IMR-90 (cell line): ENCODE measurements around the gene BTBD2. TPM values are rescaled to one million over a fixed set of nuclear protein-coding genes. Genes with fewer than 3 reads are reported as not detected.

ENCODE experiments used
- ATAC-seq: fragments of 200-7000 bp; cut with Tn5 transposase; 2 replicates; pipeline ENCODE4 v1.9.1; 2020; ENCODE audit warnings: low read depth, mild to moderate bottlenecking, moderate library complexity
- BruUV-seq: library from RNA; stranded (reverse); fragments of 400-500 nt; replicated peaks from 2 replicates; lab custom pipeline; 2021; lab: Mats Ljungman, UMichigan
- CTCF ChIA-PET: fragments of 300-600 bp; formaldehyde crosslinking; extraction: SDS; loops from one replicate; lab custom pipeline; 2021; ENCODE audit warnings: antibody characterized with exemption; lab: Yijun Ruan, JAX
- POLR2A ChIA-PET: fragments of 300-600 bp; sonication (Branson Sonifier 250); formaldehyde crosslinking; loops from one replicate; lab custom pipeline; 2022; ENCODE audit warnings: antibody characterized with exemption; ENCODE audit not compliant: unreplicated experiment; lab: Charles Lee
- DNase-seq: peaks from one replicate; pipeline ENCODE4 v3.0.0; 2013
- H2AFZ ChIP-seq: replicated peaks from 2 replicates; pipeline ENCODE3; 2013; ENCODE audit warnings: low read length, mild to moderate bottlenecking; ENCODE audit not compliant: poor library complexity
- H2AK5ac ChIP-seq: 2 replicates; pipeline ENCODE4 v1.6.1; 2013; ENCODE audit warnings: low read depth, low read length, inconsistent platforms
- H2AK9ac ChIP-seq: replicated peaks from 2 replicates; pipeline ENCODE3; 2013; ENCODE audit warnings: mild to moderate bottlenecking, low read depth, low read length, moderate library complexity; ENCODE audit not compliant: poor library complexity
- H2BK120ac ChIP-seq: 2 replicates; pipeline ENCODE4 v1.6.1; 2013; ENCODE audit warnings: low read depth, low read length, inconsistent platforms
- H2BK15ac ChIP-seq: 3 replicates; pipeline ENCODE4 v1.6.1; 2013; ENCODE audit warnings: low read depth, low read length, inconsistent platforms
- H2BK20ac ChIP-seq: 2 replicates; pipeline ENCODE4 v1.6.1; 2013; ENCODE audit warnings: low read depth, mild to moderate bottlenecking, inconsistent platforms, low read length, moderate library complexity
- H2BK5ac ChIP-seq: 2 replicates; pipeline ENCODE4 v1.6.1; 2013; ENCODE audit warnings: mild to moderate bottlenecking, low read depth, low read length, inconsistent platforms; ENCODE audit not compliant: poor library complexity, severe bottlenecking
- H3K14ac ChIP-seq: replicated peaks from 2 replicates; pipeline ENCODE4 v1.6.1; 2013; ENCODE audit warnings: low read depth, low read length, inconsistent platforms
- H3K18ac ChIP-seq: 2 replicates; pipeline ENCODE4 v1.6.1; 2013; ENCODE audit warnings: low read depth, low read length, control low read depth
- H3K23ac ChIP-seq: 2 replicates; pipeline ENCODE4 v1.6.1; 2013; ENCODE audit warnings: low read depth, low read length, inconsistent platforms
- H3K27ac ChIP-seq: 2 replicates; pipeline ENCODE4 v1.5.1; 2013; ENCODE audit warnings: mild to moderate bottlenecking, control low read depth, low read length; ENCODE audit not compliant: insufficient read depth
- H3K27me3 ChIP-seq: 2 replicates; pipeline ENCODE4 v1.6.1; 2013; ENCODE audit warnings: low read length; ENCODE audit not compliant: control insufficient read depth, insufficient read depth
- H3K36me3 ChIP-seq: 2 replicates; pipeline ENCODE4 v1.6.1; 2013; ENCODE audit warnings: low read length, mixed read lengths; ENCODE audit not compliant: control insufficient read depth, insufficient read depth
- H3K4ac ChIP-seq: 2 replicates; pipeline ENCODE4 v1.6.1; 2013; ENCODE audit warnings: low read depth, low read length, inconsistent platforms
- H3K4me1 ChIP-seq: 2 replicates; pipeline ENCODE4 v1.6.1; 2013; ENCODE audit warnings: low read length, mixed read lengths; ENCODE audit not compliant: control insufficient read depth, insufficient read depth
- H3K4me2 ChIP-seq: 2 replicates; pipeline ENCODE4 v1.6.1; 2013; ENCODE audit warnings: low read depth, mild to moderate bottlenecking, control low read depth, low read length, moderate library complexity
- H3K4me3 ChIP-seq: 2 replicates; pipeline ENCODE4 v1.5.1; 2013; ENCODE audit warnings: low read depth, mild to moderate bottlenecking, control low read depth, low read length, moderate library complexity; ENCODE audit not compliant: insufficient read depth
- H3K56ac ChIP-seq: 2 replicates; pipeline ENCODE4 v1.6.1; 2013; ENCODE audit warnings: low read length, inconsistent platforms; ENCODE audit not compliant: insufficient read depth; ENCODE audit errors: extremely low read depth
- H3K79me1 ChIP-seq, 2 experiments: 2 replicates each; pipeline ENCODE4 v1.6.1; 2013; ENCODE audit warnings: low read length in 2 of 2, inconsistent platforms in 1 of 2, low read depth in 1 of 2
- H3K9ac ChIP-seq: 2 replicates; pipeline ENCODE4 v1.6.1; 2013; ENCODE audit warnings: low read depth, low read length, control low read depth
- H3K9me1 ChIP-seq: 2 replicates; pipeline ENCODE4 v1.6.1; 2013; ENCODE audit warnings: low read length, inconsistent platforms; ENCODE audit not compliant: insufficient read depth
- H3K9me3 ChIP-seq: 2 replicates; pipeline ENCODE4 v1.6.1; 2013; ENCODE audit warnings: low read length; ENCODE audit not compliant: control insufficient read depth, insufficient read depth
- H4K20me1 ChIP-seq: 2 replicates; pipeline ENCODE4 v1.6.1; 2013; ENCODE audit warnings: low read length, inconsistent platforms; ENCODE audit not compliant: insufficient read depth
- H4K5ac ChIP-seq: 2 replicates; pipeline ENCODE4 v1.6.1; 2013; ENCODE audit warnings: mild to moderate bottlenecking, low read depth, low read length, control low read depth
- H4K8ac ChIP-seq, 2 experiments: 2 replicates each; pipeline ENCODE4 v1.6.1; 2013; ENCODE audit warnings: low read depth in 2 of 2, low read length in 2 of 2, control low read depth in 1 of 2, inconsistent platforms in 1 of 2
- H4K91ac ChIP-seq: 2 replicates; pipeline ENCODE4 v1.6.1; 2013; ENCODE audit warnings: low read depth, low read length, inconsistent platforms; ENCODE audit not compliant: insufficient read depth
- BHLHE40 ChIP-seq: fragments of 150-350 bp; IDR thresholded peaks from 2 replicates; pipeline ENCODE4 v1.6.1; 2016; ENCODE audit warnings: mild to moderate bottlenecking, low read depth, low read length
- CEBPB ChIP-seq: IDR thresholded peaks from 2 replicates; pipeline ENCODE4 v1.6.1; 2012; ENCODE audit warnings: low read depth, low read length, improper control_type of control experiment
- CHD1 ChIP-seq: IDR thresholded peaks from 2 replicates; pipeline ENCODE4 v1.6.1; 2012; ENCODE audit warnings: low read depth, low read length, improper control_type of control experiment
- ELK1 ChIP-seq: fragments of 150-350 bp; IDR thresholded peaks from 2 replicates; pipeline ENCODE4 v1.6.1; 2016; ENCODE audit warnings: low read depth, mild to moderate bottlenecking, low read length, moderate library complexity, borderline replicate concordance
- FOS ChIP-seq: fragments of 150-350 bp; IDR thresholded peaks from 2 replicates; pipeline ENCODE4 v1.6.1; 2016; ENCODE audit warnings: low read depth, low read length
- MAFK ChIP-seq: IDR thresholded peaks from 2 replicates; pipeline ENCODE4 v1.6.1; 2012; ENCODE audit warnings: low read depth, low read length, improper control_type of control experiment
- MAZ ChIP-seq: IDR thresholded peaks from 2 replicates; pipeline ENCODE4 v1.6.1; 2012; ENCODE audit warnings: low read depth, mild to moderate bottlenecking, low read length, improper control_type of control experiment, moderate library complexity, borderline replicate concordance
- MXI1 ChIP-seq: IDR thresholded peaks from 2 replicates; pipeline ENCODE4 v1.6.1; 2012; ENCODE audit warnings: low read depth, mild to moderate bottlenecking, low read length, moderate library complexity, borderline replicate concordance
- NFE2L2 ChIP-seq: fragments of 150-350 bp; IDR thresholded peaks from 2 replicates; pipeline ENCODE4 v1.6.1; 2016; ENCODE audit warnings: low read depth, mild to moderate bottlenecking, low read length
- RCOR1 ChIP-seq: IDR thresholded peaks from 2 replicates; pipeline ENCODE4 v1.6.1; 2012; ENCODE audit warnings: mild to moderate bottlenecking, low read length, improper control_type of control experiment; ENCODE audit not compliant: insufficient replicate concordance
- RFX5 ChIP-seq: IDR thresholded peaks from 2 replicates; pipeline ENCODE4 v1.8.0; 2012; ENCODE audit warnings: low read depth, mild to moderate bottlenecking, low read length, moderate library complexity
- SMC3 ChIP-seq: fragments of 150-350 bp; IDR thresholded peaks from 2 replicates; pipeline ENCODE4 v1.6.1; 2016; ENCODE audit warnings: low read depth, mild to moderate bottlenecking, antibody characterized with exemption, low read length, moderate library complexity
- USF2 ChIP-seq: fragments of 150-350 bp; IDR thresholded peaks from 2 replicates; pipeline ENCODE4 v1.6.1; 2017; ENCODE audit warnings: mild to moderate bottlenecking, antibody characterized with exemption, low read length, low read depth
- WGBS, 2 experiments: methylation state at CpG; one replicate each; pipeline versions ENCODE4 v1.1.5 to v1.1.7; 2013; ENCODE audit warnings: missing lambda C conversion rate in 2 of 2; ENCODE audit not compliant: insufficient read length in 1 of 2; ENCODE audit errors: extremely low coverage in 2 of 2; 5-methylcytosine and 5-hydroxymethylcytosine counted together
- dilution Hi-C: fragments of 300-500 bp; cut with HindIII; formaldehyde crosslinking; loops from one replicate; pipeline ENCODE4 v1.14.3; 2018; ENCODE audit warnings: low sequenced_read_pairs; ENCODE audit not compliant: unreplicated experiment
- in situ Hi-C: fragments of 300-500 bp; cut with MboI; formaldehyde crosslinking; loops from 3 replicates; pipeline ENCODE4 v1.14.3; 2019; ENCODE audit warnings: low sequenced_read_pairs, inconsistent platforms, mixed read lengths
- intact Hi-C: fragments of 100-400 bp; cut with micrococcal nuclease; formaldehyde crosslinking; loops from 2 replicates; pipeline ENCODE4 v1.10.0; 2022
- polyA plus RNA-seq, 3 experiments: library from polyadenylated mRNA; depleted of rRNA; stranded (reverse); fragments of >200 nt; gene quantifications; 2 replicates each; pipeline ENCODE4 v1.2.3, GENCODE V29; 2012; ENCODE audit warnings: low replicate concordance in 1 of 3
- total RNA-seq: library from RNA; depleted of rRNA; stranded (reverse); fragments of >200 nt; gene quantifications from 2 replicates; pipeline ENCODE4 v1.2.3, GENCODE V29; 2012

Gene BTBD2
- total and polyA plus RNA-seq, 2 of the 4 experiments (the other 2 are of a cell fraction), result 24.4 to 65.7 TPM

- H3K4ac ChIP-seq, result no peak overlapping the region
- no peak overlapping the region for H2AFZ ChIP-seq
- H3K9ac ChIP-seq, result no peak overlapping the region
- intact Hi-C loops (no loop called here), in situ Hi-C loops (no loop called here), dilution Hi-C loops (no loop called here)
- no peaks in the 10 kb centered on the region for H3K9me3 ChIP-seq
- no peak overlapping the region for H3K4me3 ChIP-seq
- POLR2A ChIA-PET, result no interaction called here
- H4K5ac ChIP-seq, result no peak overlapping the region
- 94% methylated on average over 28 of the region's 52 CpGs; no CpG with 5 or more reads in 1 of the 2 experiments for WGBS, 2 experiments
- CTCF ChIA-PET, result no interaction called here
- no peak overlapping the region for H2AK9ac ChIP-seq
- no peak for ATAC-seq
- no peak overlapping the region for H3K23ac ChIP-seq
- no peak overlapping the region for H2AK5ac ChIP-seq
- no peaks in the 10 kb centered on the region for H3K4me1 ChIP-seq
- H3K79me1 ChIP-seq, result peaks cover 9 to 34% of the 10 kb centered on the region in 2 experiments; a peak in 3 of 4 replicates
- no peak overlapping the region for H3K27ac ChIP-seq
- H3K9me1 ChIP-seq, result no peaks in the 10 kb centered on the region; the same call in 1 of the 2 replicates
- no peak overlapping the region for H4K8ac ChIP-seq
- no peak overlapping the region for H3K18ac ChIP-seq
- no TSS peak for BruUV-seq
- H4K91ac ChIP-seq, result no peak overlapping the region
- H3K36me3 ChIP-seq, result peaks cover 42% of the 10 kb centered on the region
- no peak overlapping the region for H3K4me2 ChIP-seq
- DNase-seq, result no peak
- H4K20me1 ChIP-seq, result peaks cover 10% of the 10 kb centered on the region
- H2BK15ac ChIP-seq, result no peak overlapping the region
- H2BK120ac ChIP-seq, result no peak overlapping the region
- H3K56ac ChIP-seq, result no peak overlapping the region
- no peaks in the 10 kb centered on the region for H3K27me3 ChIP-seq
- H3K14ac ChIP-seq, result no peak overlapping the region
- no peak overlapping the region for H2BK20ac ChIP-seq
- no peak overlapping the region for H2BK5ac ChIP-seq
- TF ChIP-seq RFX5 (no peak), MXI1 (no peak), FOS (no peak), SMC3 (no peak), CHD1 (no peak), BHLHE40 (no peak), NFE2L2 (no peak), ELK1 (no peak), CEBPB (no peak), MAFK (no peak), RCOR1 (no peak), USF2 (no peak), MAZ (no peak)
Observed at GRCh38 chr19:1998712-1999708, 16.5 kb downstream of the BTBD2 start.
